Ovary (tissue), 9 donors: Measurements from ENCODE around the gene NINJ1. TPM values are rescaled to one million over a fixed set of nuclear protein-coding genes. Genes with fewer than 3 reads are reported as not detected.

ENCODE experiments used
- DNase-seq, 5 donors: peaks; one replicate each; pipeline ENCODE4 v3.0.0-alpha.2; 2019 to 2020
- H3K27ac ChIP-seq, 2 donors: fragments of 200-600 bp; one replicate each; pipeline versions ENCODE4 v1.5.1 to v1.8.0; 2019 to 2022
- H3K27me3 ChIP-seq: fragments of 200-600 bp; one replicate; pipeline ENCODE4 v1.8.0; 2022
- H3K36me3 ChIP-seq: fragments of 200-600 bp; sonication (generic); one replicate; pipeline ENCODE4 v1.5.1; 2019
- H3K4me1 ChIP-seq: one replicate; pipeline ENCODE4 v1.8.1; 2013; ENCODE audit warnings: mild to moderate bottlenecking, moderate library complexity; ENCODE audit not compliant: insufficient read depth
- H3K4me3 ChIP-seq: fragments of 200-600 bp; sonication (generic); one replicate; pipeline ENCODE4 v1.5.1; 2017
- H3K9me3 ChIP-seq, 2 donors: fragments of 200-600 bp in 1 of 2; sonication (generic) in 1 of 2; one replicate each; pipeline versions ENCODE4 v1.5.1 to v1.8.1; 2013 to 2019; ENCODE audit warnings: mild to moderate bottlenecking in 1 of 2, moderate library complexity in 1 of 2
- EP300 ChIP-seq: sonication (generic); formaldehyde crosslinking; IDR thresholded peaks from one replicate; pipeline ENCODE4 v1.6.1; 2017; ENCODE audit warnings: antibody characterized with exemption
- POLR2A ChIP-seq: fragments of 450-650 bp; IDR thresholded peaks from one replicate; pipeline ENCODE4 v1.6.1; 2017; ENCODE audit warnings: antibody characterized with exemption, mild to moderate bottlenecking, moderate library complexity
- WGBS, 3 donors: extraction: QIAGEN DNeasy Blood & Tissue Kit in 1 of 3; methylation state at CpG; one replicate each; pipeline versions ENCODE4 v1.1.5 to v1.1.7; 2013 to 2017; 5-methylcytosine and 5-hydroxymethylcytosine counted together
- intact Hi-C, 4 donors: fragments of 100-400 bp; cut with DNase I; formaldehyde crosslinking; loops; one replicate each; pipeline versions ENCODE4 v1.11.0 to v1.15.1; 2022 to 2023
- polyA plus RNA-seq, 2 donors: library from polyadenylated mRNA; stranded (reverse); fragments of 200-250 nt in 1 of 2; fragments of 350-450 nt in 1 of 2; fragmentation: Illumina TruSeq in 1 of 2; extraction: RNeasy Lipid Tissue Mini Kit (QIAGEN cat#74804) in 1 of 2; gene quantifications; one replicate each; pipeline ENCODE4 v1.2.3, GENCODE V29; 2013 to 2014
- total RNA-seq, 7 donors: library from RNA; depleted of rRNA in 2 of 7; stranded (reverse); fragments of >200 nt in 2 of 7; fragmentation: NEBNext Ultra II Directional in 3 of 7; extraction: Animal tissue kit (Norgen Biotek cat#: 25700) in 3 of 7; gene quantifications; one replicate each; pipeline versions ENCODE4 v1.1.0 to v1.2.4, GENCODE V29; 2016 to 2023
- TF ChIP-seq, protein P1 (sequence below), 3 donors: fragments of 450-650 bp in 2 of 3; fragments of 200-600 bp in 1 of 3; IDR thresholded peaks; one replicate each; pipeline versions ENCODE4 v1.5.1 to v1.8.0; 2016 to 2022; ENCODE audit warnings: antibody characterized with exemption in 3 of 3, mild to moderate bottlenecking in 1 of 3
- donor health status: DM: no; HTN: no; CAD: no; lungs with moderate emphysema.
- donor health status: DM: no; HTN: no; CAD: no.
- donor health status: Bipolar disorder and iron deficiency.
- donor health status: DM: yes; HTN: yes; CAD: no.
- donor health status: DM: no; HTN: no; CAD: no.
- donor health status: DM: yes; HTN: yes; CAD: no.

Gene NINJ1
- total and polyA plus RNA-seq, 9 donors = 7.5 to 75.2 (median 40.6) TPM

- no peaks in the 10 kb centered on the region for H3K9me3 ChIP-seq
- H3K27ac ChIP-seq = no peak overlapping the region
- H3K4me3 ChIP-seq = no peak overlapping the region
- no peak for DNase-seq
- H3K36me3 ChIP-seq = no peaks in the 10 kb centered on the region
- no peaks in the 10 kb centered on the region for H3K27me3 ChIP-seq
- 80 to 91% (median 83%) methylated on average over 8 of the region's 8 CpGs for whole genome bisulfite sequencing, 3 donors
- intact Hi-C loops = loop anchor here in 1 of 4 donors (10.0 kb wide), 1 partner anchor 134 kb away; no protein-coding TSS in a partner anchor
- TF ChIP-seq EP300 (no peak), POLR2A (no peak)
- TF ChIP-seq, protein P1, sequence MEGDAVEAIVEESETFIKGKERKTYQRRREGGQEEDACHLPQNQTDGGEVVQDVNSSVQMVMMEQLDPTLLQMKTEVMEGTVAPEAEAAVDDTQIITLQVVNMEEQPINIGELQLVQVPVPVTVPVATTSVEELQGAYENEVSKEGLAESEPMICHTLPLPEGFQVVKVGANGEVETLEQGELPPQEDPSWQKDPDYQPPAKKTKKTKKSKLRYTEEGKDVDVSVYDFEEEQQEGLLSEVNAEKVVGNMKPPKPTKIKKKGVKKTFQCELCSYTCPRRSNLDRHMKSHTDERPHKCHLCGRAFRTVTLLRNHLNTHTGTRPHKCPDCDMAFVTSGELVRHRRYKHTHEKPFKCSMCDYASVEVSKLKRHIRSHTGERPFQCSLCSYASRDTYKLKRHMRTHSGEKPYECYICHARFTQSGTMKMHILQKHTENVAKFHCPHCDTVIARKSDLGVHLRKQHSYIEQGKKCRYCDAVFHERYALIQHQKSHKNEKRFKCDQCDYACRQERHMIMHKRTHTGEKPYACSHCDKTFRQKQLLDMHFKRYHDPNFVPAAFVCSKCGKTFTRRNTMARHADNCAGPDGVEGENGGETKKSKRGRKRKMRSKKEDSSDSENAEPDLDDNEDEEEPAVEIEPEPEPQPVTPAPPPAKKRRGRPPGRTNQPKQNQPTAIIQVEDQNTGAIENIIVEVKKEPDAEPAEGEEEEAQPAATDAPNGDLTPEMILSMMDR (IDR thresholded peaks at IDR 0.05) = no peak
- H3K4me1 ChIP-seq = no peaks in the 10 kb centered on the region
Measured at GRCh38 chr9:93170571-93170970, 36.5 kb upstream of the NINJ1 start.

GRCh38 chr9:93169444-93169843, 35.4 kb upstream of the NINJ1 start:
- Histone ChIP-seq H3K4me3 (no peak overlapping the region), H3K4me1 (no peaks in the 10 kb centered on the region), H3K9me3 (no peaks in the 10 kb centered on the region), H3K36me3 (no peaks in the 10 kb centered on the region), H3K27me3 (no peaks in the 10 kb centered on the region), H3K27ac (no peak overlapping the region)
- TF ChIP-seq POLR2A (no peak), EP300 (no peak)
- TF ChIP-seq, protein P1 (IDR thresholded peaks at IDR 0.05) = no peak
- WGBS, 3 donors = 91 to 100% (median 95%) methylated on average over 1 of the region's 1 CpG
- intact Hi-C loops = loop anchor here in 3 of 4 donors (1.0 to 10.0 kb wide), 4 partner anchors 19 to 795 kb away; no protein-coding TSS in a partner anchor
- no peak for DNase-seq

DNA sequence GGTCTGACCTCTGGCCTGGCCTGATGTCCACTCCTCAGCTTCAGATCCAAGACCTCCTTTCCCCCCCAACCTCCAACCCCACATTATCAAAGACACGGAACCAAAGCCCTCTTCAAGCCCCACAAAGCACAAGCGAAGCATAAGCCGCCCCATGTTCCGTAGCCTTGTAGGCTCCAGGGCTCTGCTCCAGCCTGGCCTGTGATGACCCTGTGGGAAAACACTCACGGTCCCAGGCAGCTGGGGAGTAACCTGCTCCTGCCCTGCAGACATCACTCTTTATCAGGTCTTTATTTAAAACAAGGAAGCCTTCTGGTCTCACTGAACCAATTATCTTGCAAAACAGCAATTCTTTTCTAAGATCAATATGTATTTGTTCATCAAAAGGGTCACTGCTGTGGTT, 34.5 kb upstream of the NINJ1 start:
- DNase-seq = no peak
- Histone ChIP-seq H3K27ac (no peak overlapping the region), H3K9me3 (no peaks in the 10 kb centered on the region), H3K36me3 (no peaks in the 10 kb centered on the region), H3K27me3 (no peaks in the 10 kb centered on the region), H3K4me1 (no peaks in the 10 kb centered on the region), H3K4me3 (no peak overlapping the region)
- intact Hi-C loops = loop anchor here in 3 of 4 donors (10.0 kb wide), 3 partner anchors 136 to 796 kb away; no protein-coding TSS in a partner anchor
- TF ChIP-seq, protein P1 (IDR thresholded peaks at IDR 0.05) = no peak
- no peak for TF ChIP-seq POLR2A
- no peak for TF ChIP-seq EP300
- 78 to 84% (median 80%) methylated on average over 5 of the region's 5 CpGs for WGBS, 3 donors

DNA sequence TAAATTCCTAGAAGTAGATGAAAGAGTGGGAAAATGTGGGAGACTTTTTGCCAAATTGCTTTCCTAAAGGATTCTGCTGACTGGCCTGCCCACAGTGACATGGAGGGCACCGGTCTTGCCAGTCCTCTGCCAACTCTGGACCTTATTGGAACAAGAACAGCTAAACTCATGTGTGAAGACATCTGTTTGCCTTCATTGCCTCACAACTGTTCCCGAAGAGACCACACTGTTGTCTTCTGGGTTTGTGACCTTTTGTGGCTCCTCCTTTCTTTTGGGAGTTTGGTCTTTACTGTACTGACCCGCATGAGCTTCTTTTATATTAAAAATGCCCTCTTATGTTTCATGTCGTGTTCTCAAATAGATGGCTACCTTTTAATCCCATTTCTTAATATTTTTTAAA, 33.8 kb upstream of the NINJ1 start:
- Histone ChIP-seq H3K27ac (no peak overlapping the region), H3K9me3 (no peaks in the 10 kb centered on the region), H3K4me1 (no peaks in the 10 kb centered on the region), H3K36me3 (no peaks in the 10 kb centered on the region), H3K27me3 (no peaks in the 10 kb centered on the region), H3K4me3 (no peak overlapping the region)
- 70 to 78% (median 74%) methylated on average over 4 of the region's 4 CpGs for WGBS, 3 donors
- intact Hi-C loops = loop anchor here in 3 of 4 donors (10.0 kb wide), 3 partner anchors 137 to 797 kb away; no protein-coding TSS in a partner anchor
- DNase-seq = no peak
- TF ChIP-seq EP300 (no peak), POLR2A (no peak)
- TF ChIP-seq, protein P1 (IDR thresholded peaks at IDR 0.05) = no peak
